GM19452 (cell line): ENCODE results near the gene CA11.
"Not testable (repeated sequence)": the region's sequence is repeated elsewhere in the genome, so short reads cannot be mapped to it uniquely, and the experiment has no call there.

Experiments used
- ATAC-seq: cut with Tn5 transposase; IDR thresholded peaks from one replicate; pipeline ENCODE4 v1.9.1; 2021; ENCODE audit not compliant: unreplicated experiment

CA11 gene

DNA sequence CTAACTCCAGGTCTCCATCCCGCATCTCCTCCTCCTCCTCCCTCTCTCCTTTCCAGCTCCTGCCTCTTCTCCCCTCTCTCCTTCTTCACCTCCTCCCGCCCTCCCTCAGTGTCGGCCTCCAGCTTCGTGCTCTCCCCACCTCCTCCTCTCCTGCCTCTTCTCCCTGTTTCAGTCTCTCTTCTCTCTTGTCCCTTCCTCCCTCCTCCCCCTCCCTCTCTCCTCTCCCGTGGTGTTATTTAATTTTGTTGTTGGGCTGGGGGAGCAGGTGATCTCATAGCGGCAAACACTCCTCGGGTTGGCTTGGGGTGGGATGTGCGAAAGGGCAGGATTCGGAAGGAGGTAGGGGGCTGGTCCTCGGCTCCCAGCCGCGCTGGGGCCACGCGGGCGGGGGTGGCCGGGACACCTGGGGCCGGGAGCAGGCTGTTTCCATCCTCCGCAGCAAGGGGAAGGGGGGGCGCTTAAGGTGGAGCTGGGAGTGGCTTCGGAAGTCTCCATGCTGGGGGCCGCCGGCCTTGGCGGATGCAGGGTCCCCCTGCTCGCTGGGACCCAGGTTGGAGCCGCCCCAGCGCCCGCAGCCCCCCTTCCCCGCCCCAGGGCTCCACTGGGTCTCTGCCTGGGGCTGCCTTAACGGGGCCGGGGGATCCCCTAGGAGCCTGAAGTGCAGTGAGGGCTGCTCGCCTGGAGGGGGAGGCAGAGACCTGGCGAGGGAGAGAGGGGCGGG lies at the start of gene CA11:
Gene CA11, minus strand, starts transcription at position 187 of the 721 bp plus-strand sequence. CDS start 555 bp downstream, outside the sequence.
- ATAC-seq, result peak; percentile 63

- ATAC-seq, result not testable (repeated sequence)
Measured at GRCh38 chr19:48693629-48694028, 47.6 kb upstream of the CA11 start.

GRCh38 chr19:48689449-48689848 lies 43.5 kb upstream of the CA11 start:
- ATAC-seq, result no peak

DNA sequence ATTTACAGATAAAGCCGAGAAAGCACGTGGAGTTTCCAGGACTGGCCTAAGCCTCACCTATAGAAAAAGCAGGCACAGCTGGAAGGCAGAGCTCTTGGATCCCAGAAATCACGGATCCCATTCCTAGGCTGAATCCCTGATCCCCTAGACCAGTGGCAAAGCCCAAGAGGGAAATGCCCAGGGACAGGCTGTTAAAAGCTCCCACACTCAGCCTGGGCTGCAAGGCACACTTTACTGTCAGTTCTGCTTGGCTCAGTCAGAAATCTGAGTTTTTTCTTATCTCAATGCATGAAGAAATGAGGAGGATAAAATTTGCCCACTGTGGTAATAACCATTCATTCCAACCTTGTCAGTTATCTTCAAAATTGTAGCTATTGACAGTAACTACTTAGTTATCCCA lies 41.8 kb upstream of the CA11 start:
- ATAC-seq, result no peak

GRCh38 chr19:48686637-48687036 lies 40.6 kb upstream of the CA11 start:
- not testable (repeated sequence) for ATAC-seq

- no peak for ATAC-seq
Measured at GRCh38 chr19:48686088-48686487, 40.1 kb upstream of the CA11 start.

DNA sequence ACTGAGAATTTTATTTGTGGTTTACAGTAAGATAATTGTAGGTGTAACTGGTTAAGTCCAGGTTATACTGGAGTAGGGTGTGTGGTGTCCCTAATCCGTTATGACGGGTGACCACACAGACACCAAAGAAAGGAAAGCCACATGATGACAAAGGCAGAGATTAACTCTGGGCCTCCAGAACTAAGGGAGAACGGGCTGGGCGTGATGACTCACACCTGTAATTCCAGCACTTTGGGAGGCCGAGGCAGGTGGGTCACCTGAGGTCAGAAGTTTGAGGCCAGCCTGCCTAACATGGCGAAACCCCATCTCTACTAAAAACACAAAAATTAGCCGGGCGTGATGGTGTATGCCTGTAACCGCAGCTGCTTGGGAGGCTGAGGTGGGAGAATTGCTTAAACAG lies 39.6 kb upstream of the CA11 start:
- no peak for ATAC-seq

DNA sequence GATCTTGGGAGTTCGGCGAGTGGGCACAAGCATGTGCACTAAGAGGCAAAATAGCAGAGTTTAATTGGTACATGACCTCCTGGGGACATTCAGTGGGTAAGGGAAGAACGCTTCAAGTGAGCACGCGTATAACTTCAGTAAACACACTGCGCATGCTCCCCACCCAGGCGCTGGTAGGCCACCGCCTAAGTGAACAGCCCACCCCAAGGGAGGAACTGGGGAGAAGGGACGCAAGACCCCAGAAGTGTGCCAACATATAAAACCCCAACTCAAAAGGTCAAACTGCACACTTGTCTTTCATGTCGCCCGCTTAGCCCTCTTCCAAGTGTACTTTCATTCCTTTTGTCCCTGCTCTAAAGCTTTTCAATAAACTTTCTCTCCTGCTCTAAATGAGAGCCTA lies 37.4 kb upstream of the CA11 start:
- ATAC-seq, result no peak

DNA sequence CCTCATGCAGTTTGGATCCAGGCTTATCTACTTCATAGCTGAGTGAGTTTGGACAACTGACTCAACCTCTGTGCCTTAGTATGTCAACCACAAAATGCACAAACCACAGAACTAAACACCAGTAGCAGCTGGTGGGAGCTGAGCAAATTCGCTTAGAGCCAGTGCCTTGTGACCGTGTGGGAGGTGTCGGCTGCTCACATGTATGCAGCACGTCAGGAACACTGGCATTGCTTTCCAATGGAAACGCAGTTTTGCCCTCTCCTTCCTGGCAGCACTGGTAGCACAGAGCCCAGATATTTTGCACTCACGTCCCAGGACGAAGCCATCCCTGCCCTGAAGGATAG lies 35.1 kb upstream of the CA11 start:
- no peak for ATAC-seq

- ATAC-seq, result no peak
Measured at GRCh38 chr19:48680436-48681126, 34.6 kb upstream of the CA11 start.

DNA sequence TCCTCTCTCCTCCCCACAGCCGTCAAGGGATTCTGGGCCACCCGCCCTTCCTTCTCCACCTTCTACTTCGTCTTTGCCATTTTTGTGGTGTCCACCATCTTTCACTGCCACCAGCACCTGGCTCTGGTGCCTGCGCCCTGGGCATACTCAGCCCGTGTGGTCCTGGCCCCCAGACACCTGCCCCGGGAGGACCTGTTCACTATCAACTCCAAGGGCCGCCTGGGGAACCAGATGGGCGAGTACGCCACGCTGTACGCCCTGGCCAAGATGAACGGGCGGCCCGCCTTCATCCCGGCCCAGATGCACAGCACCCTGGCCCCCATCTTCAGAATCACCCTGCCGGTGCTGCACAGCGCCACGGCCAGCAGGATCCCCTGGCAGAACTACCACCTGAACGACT lies 34.0 kb upstream of the CA11 start:
- ATAC-seq, result not testable (repeated sequence)

- ATAC-seq, result no peak
Measured at GRCh38 chr19:48678201-48678600, 32.2 kb upstream of the CA11 start.

- ATAC-seq, result no peak
Measured at GRCh38 chr19:48676887-48677286, 30.9 kb upstream of the CA11 start.

DNA sequence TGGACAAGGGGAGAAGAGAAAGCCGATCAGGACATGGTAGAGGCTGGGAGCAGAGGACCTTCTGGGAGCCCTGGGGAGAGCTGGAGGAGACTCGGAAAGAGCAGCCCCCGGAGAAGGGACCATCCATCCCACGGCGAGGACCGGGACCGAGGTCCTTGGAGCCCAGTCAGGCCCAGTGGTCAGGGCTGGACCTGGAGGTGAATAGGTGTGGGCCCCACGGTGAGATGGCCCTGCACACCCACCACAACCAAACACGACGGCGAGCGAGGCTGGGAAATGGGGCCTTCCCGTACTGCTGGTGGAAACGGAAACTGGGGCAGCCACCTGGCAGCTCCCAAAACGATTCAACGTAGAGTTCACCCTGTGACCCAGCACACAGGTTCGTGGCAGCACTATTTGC lies 30.5 kb upstream of the CA11 start:
- no peak for ATAC-seq

GRCh38 chr19:48674921-48675824 lies 29.2 kb upstream of the CA11 start:
- no peak for ATAC-seq

DNA sequence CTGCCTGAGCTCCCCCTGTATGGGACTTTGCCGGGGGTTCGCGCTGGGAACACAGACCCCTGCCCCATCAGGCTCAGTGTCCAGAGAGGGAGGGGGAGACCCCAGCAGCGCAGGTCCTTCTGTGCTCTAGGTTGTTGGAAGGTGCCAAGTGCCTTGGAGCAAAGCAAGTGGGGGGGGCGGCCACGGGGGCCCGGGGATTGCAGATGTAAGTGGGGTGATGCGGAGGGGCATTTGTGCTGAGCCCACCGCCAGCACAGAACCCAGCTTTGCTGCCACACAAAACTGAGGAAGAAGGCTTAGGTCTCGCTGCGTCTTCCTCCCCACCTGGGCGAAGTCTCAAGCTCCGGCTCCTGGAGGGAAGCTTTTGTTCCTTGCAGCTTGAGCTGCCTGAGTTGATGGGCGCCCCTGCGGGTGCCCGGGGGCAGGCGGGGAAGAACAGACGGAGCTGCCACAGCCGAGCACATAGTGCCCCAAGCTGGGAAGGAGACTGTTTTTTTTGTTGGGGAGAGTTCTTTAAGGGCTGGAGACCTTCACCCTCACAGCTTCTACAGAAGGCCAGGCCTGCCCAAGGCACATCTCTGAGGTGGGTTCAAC lies 28.3 kb upstream of the CA11 start:
- no peak for ATAC-seq

DNA sequence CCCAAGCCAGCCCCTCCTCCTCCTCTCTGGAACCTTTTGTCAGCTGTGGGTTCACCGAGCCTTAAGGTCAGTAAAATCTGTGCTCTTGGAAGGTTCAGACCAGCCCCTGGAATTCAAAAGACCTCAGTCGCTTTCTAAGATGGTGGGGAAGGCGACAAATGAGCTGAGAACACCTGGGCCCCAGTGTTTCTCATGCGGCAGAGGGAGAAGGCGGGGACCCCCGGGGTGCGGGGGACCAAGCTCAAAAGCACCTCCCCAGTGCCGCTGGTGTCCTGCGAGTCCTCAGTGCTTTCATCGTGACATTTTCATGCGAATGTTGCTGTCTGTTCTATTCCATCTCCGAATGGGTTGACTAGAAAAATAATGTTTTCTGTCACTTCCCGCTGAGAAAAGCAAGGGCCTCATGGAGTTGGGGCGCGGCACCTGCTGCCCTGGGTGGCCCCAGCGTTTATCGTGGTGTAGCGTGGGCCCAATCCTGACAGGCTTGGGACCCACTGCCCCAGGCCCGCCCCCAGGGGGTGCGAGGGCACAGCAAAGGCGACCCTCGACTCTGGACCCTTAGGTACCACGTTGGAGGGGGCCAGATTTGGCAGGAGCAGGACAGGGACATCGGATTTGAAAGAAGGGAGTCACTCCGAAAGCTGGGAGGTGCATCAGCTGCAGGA lies 27.6 kb upstream of the CA11 start:
- no peak for ATAC-seq

GRCh38 chr19:48672994-48673393 lies 27.0 kb upstream of the CA11 start, which contains the start of gene NTN5:
NTN5 (minus strand) TSS chr19:48673017; CDS start chr19:48670986, 2,031 bp downstream.
- ATAC-seq, result no peak

DNA sequence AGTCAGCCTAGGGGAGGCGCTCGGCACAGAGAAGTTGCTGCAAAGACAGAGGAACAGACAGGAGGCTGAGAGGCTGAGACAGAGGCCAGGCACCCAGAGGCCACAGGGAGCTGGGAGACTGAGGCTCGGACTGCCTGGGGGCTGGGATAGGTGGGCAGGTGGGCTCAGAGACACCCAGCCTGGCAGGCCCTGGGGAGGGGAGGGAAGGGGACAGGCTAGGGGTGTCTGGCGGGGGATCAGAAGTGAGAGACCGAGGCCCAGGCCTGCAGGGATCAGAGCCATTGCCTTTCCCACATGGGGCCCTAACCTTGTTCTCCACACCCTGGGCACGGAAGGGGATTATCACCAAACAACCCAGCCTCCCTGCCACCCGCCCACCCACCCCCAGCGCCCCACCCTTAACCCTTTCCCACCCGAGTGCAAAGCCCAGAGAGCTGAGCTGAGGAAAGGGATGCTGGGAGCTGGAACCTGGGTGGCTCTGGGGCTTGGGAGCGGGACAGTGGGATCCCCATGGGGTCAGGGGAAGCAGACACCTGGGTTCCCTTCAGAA lies 25.5 kb upstream of the CA11 start:
- no peak for ATAC-seq

- ATAC-seq, result no peak
Measured at GRCh38 chr19:48670699-48671445, 24.9 kb upstream of the CA11 start.
